Mucosa of descending colon (tissue), 3 donors: ENCODE measurements around the gene ACOX3. TPM values are rescaled to one million over a fixed set of nuclear protein-coding genes. Genes with fewer than 3 reads are reported as not detected.

ENCODE experiments used
- ATAC-seq: fragments of 200-7000 bp; cut with Tn5 transposase; one replicate; pipeline ENCODE4 v1.9.1; 2020; ENCODE audit warnings: mild to moderate bottlenecking, moderate library complexity
- DNase-seq, 3 donors: peaks; one replicate each; pipeline ENCODE4 v3.0.0-alpha.2; 2020
- H3K36me3 ChIP-seq: fragments of 200-600 bp; one replicate; pipeline ENCODE4 v1.8.0; 2021; ENCODE audit warnings: low read depth, mild to moderate bottlenecking
- H3K4me1 ChIP-seq: fragments of 200-600 bp; one replicate; pipeline ENCODE4 v1.8.0; 2021; ENCODE audit warnings: low read depth, mild to moderate bottlenecking
- H3K4me3 ChIP-seq: fragments of 200-600 bp; one replicate; pipeline ENCODE4 v1.8.0; 2021; ENCODE audit warnings: mild to moderate bottlenecking
- H3K9me3 ChIP-seq: fragments of 200-600 bp; one replicate; pipeline ENCODE4 v1.8.0; 2021; ENCODE audit warnings: mild to moderate bottlenecking
- CTCF ChIP-seq: fragments of 200-600 bp; IDR thresholded peaks from one replicate; pipeline ENCODE4 v1.8.0; 2022; ENCODE audit warnings: antibody characterized with exemption, mild to moderate bottlenecking
- intact Hi-C, 2 donors: fragments of 100-400 bp; cut with DNase I in 1 of 2; cut with micrococcal nuclease in 1 of 2; formaldehyde crosslinking; loops; one replicate each; pipeline versions ENCODE4 v1.11.0 to v1.11.1; 2022; cut with DNase I, micrococcal nuclease
- total RNA-seq, 3 donors: library from RNA; stranded (reverse); fragmentation: NEBNext Ultra II Directional in 2 of 3; extraction: Animal tissue kit (Norgen Biotek cat#: 25700) in 2 of 3; gene quantifications; one replicate each; pipeline versions ENCODE4 v1.2.1 to v1.2.4, GENCODE V29; 2021 to 2023
- donor health status: DM: no; HTN: no; CAD: no; lungs with moderate emphysema.
- donor health status: DM: no; HTN: no; CAD: no.
- donor health status: DM: no; HTN: yes; CAD: no.

Gene ACOX3
- total RNA-seq, 3 donors from 2014 or later = 22.4 to 34.7 (median 26.0) TPM

GRCh38 chr4:8403173-8403753 is 37.3 kb downstream of the ACOX3 start:
- H3K4me3 ChIP-seq = no peak overlapping the region
- H3K36me3 ChIP-seq = no peaks in the 10 kb centered on the region
- intact Hi-C loops = loop anchor here in 1 of 2 donors (5.0 kb wide), 1 partner anchor 161 kb away; no protein-coding TSS in a partner anchor
- DNase-seq = peak in 2 of 3 donors; percentile 81 to 82
- no peaks in the 10 kb centered on the region for H3K9me3 ChIP-seq
- peak; percentile 82 for ATAC-seq
- TF ChIP-seq CTCF = peak; percentile 77
- H3K4me1 ChIP-seq = peaks cover 2% of the 10 kb centered on the region

- no peak for ATAC-seq
- intact Hi-C loops = loop anchor here in 1 of 2 donors (5.0 kb wide), 1 partner anchor 160 kb away; no protein-coding TSS in a partner anchor
- no peaks in the 10 kb centered on the region for H3K9me3 ChIP-seq
These were observed 37.9 kb downstream of the ACOX3 start for GRCh38 chr4:8402640-8403039.

GRCh38 chr4:8402181-8402597 is 38.3 kb downstream of the ACOX3 start:
- ATAC-seq (no peak), DNase-seq (no peak)
- Histone ChIP-seq H3K4me3 (no peak overlapping the region), H3K36me3 (no peaks in the 10 kb centered on the region), H3K9me3 (no peaks in the 10 kb centered on the region), H3K4me1 (no peaks in the 10 kb centered on the region)
- TF ChIP-seq CTCF = no peak
- intact Hi-C loops = loop anchor here in 1 of 2 donors (5.0 kb wide), 1 partner anchor 160 kb away; no protein-coding TSS in a partner anchor

More at GRCh38 chr4:8402640-8403039, 37.9 kb downstream of the ACOX3 start:
- Histone ChIP-seq H3K4me1 (no peaks in the 10 kb centered on the region), H3K4me3 (no peak overlapping the region), H3K36me3 (no peaks in the 10 kb centered on the region)
- TF ChIP-seq CTCF = no peak
- DNase-seq = no peak

GRCh38 chr4:8401665-8402064 is 38.9 kb downstream of the ACOX3 start:
- TF ChIP-seq CTCF = no peak
- intact Hi-C loops = loop anchor here in 1 of 2 donors (5.0 kb wide), 1 partner anchor 159 kb away; no protein-coding TSS in a partner anchor
- H3K9me3 ChIP-seq = no peaks in the 10 kb centered on the region
- H3K36me3 ChIP-seq = no peaks in the 10 kb centered on the region
- no peaks in the 10 kb centered on the region for H3K4me1 ChIP-seq
- ATAC-seq = no peak
- DNase-seq = no peak
- no peak overlapping the region for H3K4me3 ChIP-seq

- Histone ChIP-seq H3K4me1 (no peaks in the 10 kb centered on the region), H3K36me3 (no peaks in the 10 kb centered on the region), H3K9me3 (no peaks in the 10 kb centered on the region), H3K4me3 (no peak overlapping the region)
- intact Hi-C loops = loop anchor here in 1 of 2 donors (5.0 kb wide), 1 partner anchor 158 kb away; no protein-coding TSS in a partner anchor
- no peak for TF ChIP-seq CTCF
- ATAC-seq (no peak), DNase-seq (no peak)
These were observed 39.7 kb downstream of the ACOX3 start for GRCh38 chr4:8400632-8401325.
